Activated gamma-delta T cell (primary cell): ENCODE data around the gene ZNF75A.

Source experiments
- DNase-seq: peaks from one replicate; lab custom pipeline; 2025; lab: John Stamatoyannopoulos, UW

The ZNF75A gene

DNA sequence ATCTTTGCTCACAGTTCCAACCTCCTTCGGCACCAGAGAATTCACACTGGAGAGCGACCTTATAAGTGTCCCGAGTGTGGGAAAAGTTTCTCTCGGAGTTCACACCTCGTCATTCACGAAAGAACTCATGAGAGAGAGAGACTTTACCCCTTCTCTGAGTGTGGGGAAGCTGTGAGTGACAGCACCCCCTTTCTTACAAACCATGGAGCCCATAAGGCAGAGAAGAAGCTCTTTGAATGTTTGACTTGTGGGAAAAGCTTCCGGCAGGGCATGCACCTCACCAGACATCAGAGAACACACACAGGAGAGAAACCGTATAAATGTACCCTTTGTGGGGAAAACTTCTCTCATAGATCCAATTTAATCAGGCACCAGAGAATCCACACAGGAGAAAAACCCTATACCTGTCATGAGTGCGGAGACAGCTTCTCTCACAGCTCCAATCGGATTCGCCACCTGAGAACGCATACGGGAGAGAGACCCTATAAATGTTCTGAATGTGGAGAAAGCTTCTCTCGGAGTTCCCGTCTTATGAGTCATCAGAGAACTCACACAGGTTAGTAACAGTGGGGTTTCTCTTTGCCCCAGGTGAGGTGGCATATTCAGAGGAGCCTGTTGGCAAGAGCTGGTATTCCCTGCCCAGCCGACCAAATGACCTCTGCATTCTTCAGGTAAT, 15.2 kb upstream of the ZNF75A start:
- DNase-seq = no peak

DNA sequence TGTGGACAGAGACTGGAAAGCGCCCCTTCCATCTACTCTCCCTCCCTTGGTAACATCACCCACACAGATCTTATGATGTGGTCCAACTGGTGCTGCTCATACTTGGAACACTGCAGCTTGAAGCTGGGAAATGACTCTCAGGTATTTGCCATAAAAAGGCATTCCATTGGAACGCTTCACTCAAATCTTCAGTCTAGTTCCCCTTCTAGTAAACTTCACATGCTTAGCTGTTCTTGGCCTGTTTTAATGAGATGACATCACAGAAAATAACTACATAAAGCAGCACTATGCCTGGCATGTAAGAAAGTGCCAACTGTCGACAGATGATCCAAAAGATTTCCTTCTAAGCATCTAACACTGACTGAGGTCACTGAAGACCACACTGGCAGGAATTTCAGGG, 12.7 kb upstream of the ZNF75A start:
- DNase-seq = no peak

DNA sequence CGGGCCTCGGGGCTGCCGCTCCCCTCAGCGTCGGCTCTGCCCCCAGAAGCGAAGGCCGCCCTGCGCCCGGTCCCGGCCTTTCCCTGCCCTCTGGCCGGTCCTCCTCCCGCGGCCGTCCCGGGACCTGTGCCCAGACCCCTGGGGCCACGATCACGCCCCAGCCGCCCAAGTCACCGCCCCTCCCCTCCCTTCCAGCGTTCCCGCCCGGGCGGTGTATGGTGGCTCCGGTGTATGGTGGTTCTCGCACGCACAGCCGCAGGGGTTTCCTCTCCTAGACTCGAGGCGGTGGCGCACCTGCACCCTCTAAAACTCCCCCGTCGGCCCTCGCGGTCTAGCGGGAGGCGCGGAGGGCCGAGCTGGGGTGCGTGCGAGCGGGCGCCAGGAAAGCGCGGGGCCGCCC, 10.1 kb upstream of the ZNF75A start:
- no peak for DNase-seq

- no peak for DNase-seq
Measured at GRCh38 chr16:3295783-3296182, 9.5 kb upstream of the ZNF75A start.

- no peak for DNase-seq
Measured at GRCh38 chr16:3304370-3304769, 927 bp upstream of the ZNF75A start.

DNA sequence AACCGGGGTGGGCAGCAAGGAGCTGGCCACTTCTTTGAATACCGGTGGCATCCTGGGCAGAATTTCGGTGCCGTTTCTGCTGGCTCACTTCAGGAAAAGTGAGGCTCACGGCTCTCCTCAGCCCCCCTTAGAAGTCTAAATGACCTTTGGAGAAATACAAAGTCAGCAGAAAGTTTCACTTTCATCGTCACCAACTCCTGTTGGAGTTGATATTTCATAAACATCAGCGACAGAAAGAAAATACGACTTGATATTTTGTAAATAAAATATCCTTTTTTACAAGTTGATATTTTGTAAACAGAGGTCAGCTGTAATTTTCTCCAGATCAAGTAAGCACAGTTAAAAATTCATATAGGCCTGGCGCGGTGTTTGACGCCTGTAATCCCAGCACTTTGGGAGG, 781 bp downstream of the ZNF75A start:
- no peak for DNase-seq

DNA sequence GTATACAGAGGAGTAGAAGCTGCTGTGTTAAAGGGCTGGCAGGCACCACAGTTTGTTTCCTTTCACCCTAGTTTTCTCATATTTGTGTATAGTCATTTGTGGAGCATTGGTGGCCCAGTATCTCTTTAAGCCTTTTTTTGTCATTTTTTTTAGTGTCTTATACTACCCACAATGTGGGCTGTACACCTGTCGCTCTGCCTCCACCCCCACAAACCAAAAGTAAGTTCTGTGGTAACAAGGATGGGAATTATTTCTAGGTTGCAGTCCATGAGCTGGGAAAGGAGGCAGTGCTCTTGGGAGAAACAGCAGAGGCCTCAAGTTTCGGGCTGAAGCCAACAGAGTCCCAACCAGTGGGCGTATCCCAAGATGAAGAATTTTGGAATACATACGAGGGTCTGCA, 6.2 kb downstream of the ZNF75A start:
- no peak for DNase-seq

GRCh38 chr16:3317315-3317999, 12.2 kb downstream of the ZNF75A start:
- no peak for DNase-seq

DNA sequence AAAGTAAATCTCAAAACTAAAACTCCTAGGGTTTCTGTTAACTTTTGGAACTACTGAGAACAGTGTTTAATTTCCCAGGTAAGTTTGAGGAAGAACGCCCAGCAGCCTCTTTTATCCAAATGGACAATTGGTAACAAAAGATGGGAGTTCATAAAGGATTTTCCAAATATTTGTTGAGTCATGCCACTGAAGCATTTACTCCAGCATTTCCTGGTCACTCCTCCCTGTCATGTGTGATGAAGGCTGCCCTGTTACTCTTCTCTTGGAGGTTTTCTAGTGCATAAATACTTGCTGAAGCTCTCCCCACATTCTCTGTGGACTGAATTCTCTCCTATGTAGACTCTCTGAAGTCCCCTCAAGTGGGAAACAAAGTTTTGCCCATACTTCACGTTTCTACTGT, 16.5 kb downstream of the ZNF75A start:
- DNase-seq = no peak

DNA sequence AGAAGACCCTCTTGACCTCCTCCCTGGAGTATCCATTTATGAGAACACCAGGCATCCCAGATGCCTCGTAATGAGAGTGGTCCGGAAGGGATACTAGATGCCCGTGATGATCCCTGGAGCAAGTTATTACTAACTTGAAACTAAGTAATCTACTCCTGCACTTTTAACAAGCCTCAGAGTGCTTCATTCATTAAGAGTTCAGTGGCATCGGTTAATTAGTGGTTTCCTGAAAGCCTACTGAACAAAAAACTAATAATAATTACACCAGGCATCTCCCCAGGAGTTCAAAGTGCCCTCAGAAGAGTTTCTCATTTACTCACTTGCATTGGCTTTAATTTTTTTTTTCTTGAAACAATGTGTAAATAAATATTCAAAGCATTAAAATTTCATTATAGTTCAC, 22.2 kb downstream of the ZNF75A start:
- no peak for DNase-seq

GRCh38 chr16:3328104-3328503, 22.8 kb downstream of the ZNF75A start:
- DNase-seq = no peak

DNA sequence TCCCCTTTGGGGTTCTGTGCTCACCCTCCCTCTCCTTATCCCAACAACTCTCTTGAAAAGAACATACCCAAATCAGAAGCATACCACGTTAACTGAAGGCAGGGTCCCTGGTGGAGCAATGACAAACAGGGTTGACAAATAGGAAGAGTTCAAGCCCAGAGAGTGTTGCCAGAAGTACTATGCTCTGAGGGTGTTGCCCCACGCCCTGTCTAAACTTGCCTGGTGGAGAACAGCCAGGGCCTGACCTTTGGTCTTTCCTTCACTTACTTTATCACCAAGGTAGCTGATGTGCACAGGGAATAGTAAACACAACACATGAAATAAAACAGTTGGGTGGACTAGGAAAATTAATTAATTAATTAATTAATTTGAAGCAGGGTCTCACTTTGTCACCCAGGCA, 23.3 kb downstream of the ZNF75A start:
- no peak for DNase-seq

DNA sequence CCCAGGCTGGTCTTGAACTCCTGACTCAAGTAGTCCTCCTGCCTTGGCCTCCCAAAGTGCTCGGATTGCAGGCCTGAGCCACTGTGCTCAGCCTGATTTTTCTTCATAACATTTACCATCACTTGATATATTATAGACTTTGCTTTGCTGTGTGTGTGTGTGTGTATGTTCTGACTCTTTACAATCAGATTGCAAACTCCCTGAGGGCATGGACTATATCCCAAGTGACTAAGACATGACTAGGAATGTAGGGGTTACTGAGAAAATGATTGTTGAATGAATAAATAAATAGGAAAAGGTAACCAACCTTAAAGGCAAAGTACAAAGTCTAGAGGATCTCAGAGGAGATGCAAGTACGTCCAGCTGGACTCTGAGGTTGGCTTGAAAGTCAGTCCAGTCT, 40.7 kb downstream of the ZNF75A start:
- DNase-seq = no peak

- DNase-seq = no peak
Measured at GRCh38 chr16:3347586-3347985, 42.3 kb downstream of the ZNF75A start.

DNA sequence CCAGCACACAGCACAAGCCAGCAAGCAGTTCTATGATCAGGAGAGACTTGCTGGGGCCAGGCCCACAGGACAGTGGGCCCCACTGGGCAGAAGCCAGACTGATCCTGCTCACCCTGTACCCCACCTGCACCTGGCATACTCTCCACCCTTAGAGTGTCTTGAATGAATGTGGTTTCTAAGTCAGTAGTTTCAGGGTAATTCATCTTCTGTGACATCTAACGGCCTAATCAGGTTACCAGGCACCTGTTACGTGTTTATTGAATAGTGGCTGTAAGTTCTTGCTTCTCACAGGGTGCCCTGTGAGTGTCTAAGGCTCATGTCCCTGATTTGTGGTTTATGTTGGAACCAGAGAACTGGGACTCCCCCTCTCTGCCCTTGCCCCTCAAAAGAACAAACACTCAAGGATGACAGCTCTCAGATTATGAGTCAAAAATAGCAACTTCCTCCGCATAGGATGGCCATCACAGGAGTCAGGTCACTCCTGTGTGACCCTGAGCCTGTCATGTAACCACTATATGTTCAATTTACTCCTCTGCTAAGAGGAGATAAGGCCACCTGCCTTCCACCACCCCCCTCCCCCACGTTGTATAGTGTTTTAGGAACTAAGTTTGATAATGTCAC, 43.4 kb downstream of the ZNF75A start:
- DNase-seq = no peak

GRCh38 chr16:3349175-3349574, 43.9 kb downstream of the ZNF75A start:
- no peak for DNase-seq

DNA sequence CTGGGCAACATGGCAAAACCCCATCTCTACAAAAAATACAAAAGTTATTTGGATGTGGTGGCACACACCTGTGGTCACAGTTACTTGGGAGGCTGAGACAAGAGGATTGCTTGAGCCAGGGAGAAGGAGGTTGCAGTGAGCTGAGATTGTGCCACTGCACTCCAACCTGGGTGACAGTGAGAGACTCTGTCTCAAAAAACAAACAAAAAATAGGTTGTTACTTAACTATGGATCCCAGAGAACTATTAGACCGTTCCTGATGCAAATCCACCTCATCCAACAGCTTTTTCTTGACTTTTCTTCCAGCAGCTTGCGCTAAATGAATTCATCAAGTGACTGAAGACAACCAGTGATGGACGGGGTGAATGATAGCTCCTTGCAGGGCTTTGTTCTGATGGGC, 50.3 kb downstream of the ZNF75A start, which contains the start of gene OR2C1:
TSS of gene OR2C1 (plus strand) at position 301 of the 400 bp plus-strand sequence. CDS start at position 353, 52 bp downstream.
- no peak for DNase-seq

DNA sequence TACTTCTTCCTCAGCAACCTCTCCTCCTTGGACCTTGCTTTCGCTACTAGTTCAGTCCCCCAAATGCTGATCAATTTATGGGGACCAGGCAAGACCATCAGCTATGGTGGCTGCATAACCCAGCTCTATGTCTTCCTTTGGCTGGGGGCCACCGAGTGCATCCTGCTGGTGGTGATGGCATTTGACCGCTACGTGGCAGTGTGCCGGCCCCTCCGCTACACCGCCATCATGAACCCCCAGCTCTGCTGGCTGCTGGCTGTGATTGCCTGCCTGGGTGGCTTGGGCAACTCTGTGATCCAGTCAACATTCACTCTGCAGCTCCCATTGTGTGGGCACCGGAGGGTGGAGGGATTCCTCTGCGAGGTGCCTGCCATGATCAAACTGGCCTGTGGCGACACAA, 50.8 kb downstream of the ZNF75A start:
- no peak for DNase-seq

DNA sequence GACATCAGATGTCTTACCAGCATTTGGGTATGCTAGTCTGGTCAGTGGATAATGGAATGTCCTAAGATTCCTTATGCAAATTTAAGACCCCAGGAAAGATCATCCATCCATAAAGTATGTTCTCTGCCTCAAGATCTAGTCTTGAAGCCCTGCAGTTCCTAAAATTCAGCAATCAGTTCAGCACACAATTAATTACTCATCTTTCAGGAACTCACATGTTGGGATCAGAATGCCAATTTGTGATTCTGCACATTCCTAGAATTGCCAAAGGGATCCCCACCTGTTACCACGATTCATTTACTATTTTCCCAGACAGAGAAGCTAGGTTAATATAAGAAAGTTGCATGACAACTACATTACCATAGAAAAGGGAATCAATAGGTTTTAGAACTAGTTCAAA, 53.6 kb downstream of the ZNF75A start:
- DNase-seq = no peak

- no peak for DNase-seq
Measured at GRCh38 chr16:3362931-3363330, 57.6 kb downstream of the ZNF75A start.

GRCh38 chr16:3363793-3364192, 58.5 kb downstream of the ZNF75A start:
- DNase-seq = no peak

DNA sequence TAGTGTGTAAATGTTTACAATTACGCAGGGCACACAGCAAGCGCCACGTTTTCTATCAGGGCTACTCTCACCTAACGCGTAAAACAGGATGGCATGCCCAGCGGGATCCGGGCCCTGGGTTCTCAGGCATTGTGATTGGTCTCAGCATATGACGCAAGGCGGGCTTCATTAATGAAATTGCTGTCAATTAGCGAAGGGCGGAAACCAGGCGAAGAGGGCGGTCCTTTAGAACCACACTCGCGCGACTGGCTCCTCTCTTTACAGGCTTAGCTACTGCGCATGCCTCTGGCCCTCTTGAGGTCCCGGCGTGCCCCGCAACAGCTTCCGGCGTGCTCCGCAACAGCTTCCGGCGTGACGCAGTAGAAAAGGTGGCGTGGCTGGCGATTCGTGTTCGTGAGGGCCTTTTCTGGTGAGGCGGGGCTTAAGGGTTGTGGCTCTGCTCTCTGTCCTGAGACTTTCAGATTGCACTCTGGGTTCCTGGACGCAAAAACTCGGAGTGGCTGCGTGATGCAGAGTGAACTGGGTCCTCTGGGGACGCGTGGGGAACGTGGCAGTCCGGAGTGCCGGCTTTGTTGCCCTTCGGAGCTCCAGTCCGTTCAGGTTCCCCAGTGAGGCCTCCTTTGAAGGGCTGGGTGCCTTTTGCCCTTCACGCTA, 59.6 kb downstream of the ZNF75A start:
- peak; percentile 60 for DNase-seq
